Neuron (in vitro differentiated cells): Measurements from ENCODE around the gene MTCL1.

Source experiments
- H2AFZ ChIP-seq: one replicate; pipeline ENCODE4 v1.6.1; 2013; ENCODE audit warnings: low read depth, mild to moderate bottlenecking, inconsistent platforms, low read length, moderate library complexity
- H3K27me3 ChIP-seq: one replicate; pipeline ENCODE4 v1.6.1; 2013; ENCODE audit warnings: low read length; ENCODE audit not compliant: insufficient read depth
- H3K36me3 ChIP-seq: one replicate; pipeline ENCODE4 v1.6.1; 2013; ENCODE audit warnings: low read length; ENCODE audit not compliant: insufficient read depth
- H3K4me1 ChIP-seq: one replicate; pipeline ENCODE4 v1.6.1; 2013; ENCODE audit warnings: low read length; ENCODE audit not compliant: insufficient read depth
- H3K4me3 ChIP-seq: 2 replicates; pipeline ENCODE4 v1.5.1; 2013; ENCODE audit warnings: mild to moderate bottlenecking, low read length, moderate library complexity
- H3K9me3 ChIP-seq: one replicate; pipeline ENCODE4 v1.6.1; 2013; ENCODE audit warnings: low read length

MTCL1 gene

GRCh38 chr18:8860845-8861642, 155.7 kb downstream of the MTCL1 start:
- Histone ChIP-seq H3K4me1 (peaks cover 13% of the 10 kb centered on the region), H3K4me3 (no peak overlapping the region), H3K36me3 (no peaks in the 10 kb centered on the region), H3K9me3 (peaks cover 3% of the 10 kb centered on the region), H3K27me3 (no peaks in the 10 kb centered on the region), H2AFZ (no peak overlapping the region)

- Histone ChIP-seq H2AFZ (no peak overlapping the region), H3K27me3 (no peaks in the 10 kb centered on the region), H3K4me1 (peaks cover 9% of the 10 kb centered on the region), H3K9me3 (peaks cover 3% of the 10 kb centered on the region), H3K4me3 (no peak overlapping the region), H3K36me3 (no peaks in the 10 kb centered on the region)
Measured at GRCh38 chr18:8863427-8863826, 158.1 kb downstream of the MTCL1 start.

GRCh38 chr18:8865934-8866333, 160.6 kb downstream of the MTCL1 start:
- Histone ChIP-seq H3K4me3 (no peak overlapping the region), H2AFZ (no peak overlapping the region), H3K27me3 (no peaks in the 10 kb centered on the region), H3K36me3 (no peaks in the 10 kb centered on the region), H3K4me1 (peaks cover 2% of the 10 kb centered on the region), H3K9me3 (peaks cover 3% of the 10 kb centered on the region)

GRCh38 chr18:8866679-8867078, 161.3 kb downstream of the MTCL1 start:
- Histone ChIP-seq H3K9me3 (peaks cover 3% of the 10 kb centered on the region), H2AFZ (no peak overlapping the region), H3K27me3 (no peaks in the 10 kb centered on the region), H3K4me1 (no peaks in the 10 kb centered on the region), H3K36me3 (no peaks in the 10 kb centered on the region), H3K4me3 (no peak overlapping the region)

- H2AFZ ChIP-seq = no peak overlapping the region
- peaks cover 3% of the 10 kb centered on the region for H3K9me3 ChIP-seq
- H3K4me3 ChIP-seq = no peak overlapping the region
- H3K4me1 ChIP-seq = peaks cover under 1% of the 10 kb centered on the region
- H3K27me3 ChIP-seq = no peaks in the 10 kb centered on the region
- no peaks in the 10 kb centered on the region for H3K36me3 ChIP-seq
Measured at GRCh38 chr18:8868276-8868675, 162.9 kb downstream of the MTCL1 start.

GRCh38 chr18:8868779-8869415, 163.5 kb downstream of the MTCL1 start:
- H3K36me3 ChIP-seq = no peaks in the 10 kb centered on the region
- peaks cover 3% of the 10 kb centered on the region for H3K9me3 ChIP-seq
- H3K4me3 ChIP-seq = no peak overlapping the region
- peaks cover 4% of the 10 kb centered on the region for H3K4me1 ChIP-seq
- no peak overlapping the region for H2AFZ ChIP-seq
- H3K27me3 ChIP-seq = no peaks in the 10 kb centered on the region

GRCh38 chr18:8869696-8870095, 164.3 kb downstream of the MTCL1 start:
- Histone ChIP-seq H2AFZ (no peak overlapping the region), H3K36me3 (no peaks in the 10 kb centered on the region), H3K27me3 (no peaks in the 10 kb centered on the region), H3K9me3 (peaks cover under 1% of the 10 kb centered on the region), H3K4me3 (no peak overlapping the region), H3K4me1 (peaks cover 4% of the 10 kb centered on the region)

- no peak overlapping the region for H3K4me3 ChIP-seq
- H3K36me3 ChIP-seq = no peaks in the 10 kb centered on the region
- H2AFZ ChIP-seq = no peak overlapping the region
Measured at GRCh38 chr18:8870528-8870927, 165.2 kb downstream of the MTCL1 start.

GRCh38 chr18:8871489-8871888, 166.1 kb downstream of the MTCL1 start:
- Histone ChIP-seq H3K27me3 (no peaks in the 10 kb centered on the region), H3K36me3 (no peaks in the 10 kb centered on the region), H3K9me3 (no peaks in the 10 kb centered on the region), H3K4me3 (no peak overlapping the region), H3K4me1 (peaks cover 4% of the 10 kb centered on the region), H2AFZ (no peak overlapping the region)

More at GRCh38 chr18:8870528-8870927, 165.2 kb downstream of the MTCL1 start:
- H3K4me1 ChIP-seq = peaks cover 4% of the 10 kb centered on the region
- H3K27me3 ChIP-seq = no peaks in the 10 kb centered on the region
- no peaks in the 10 kb centered on the region for H3K9me3 ChIP-seq

GRCh38 chr18:8874872-8875271, 169.5 kb downstream of the MTCL1 start:
- no peaks in the 10 kb centered on the region for H3K27me3 ChIP-seq
- H3K4me1 ChIP-seq = peaks cover 4% of the 10 kb centered on the region
- H3K9me3 ChIP-seq = no peaks in the 10 kb centered on the region
- H3K36me3 ChIP-seq = no peaks in the 10 kb centered on the region
- H2AFZ ChIP-seq = no peak overlapping the region
- H3K4me3 ChIP-seq = no peak overlapping the region

- Histone ChIP-seq H3K27me3 (no peaks in the 10 kb centered on the region), H3K4me3 (no peak overlapping the region), H3K4me1 (peaks cover 4% of the 10 kb centered on the region), H3K36me3 (no peaks in the 10 kb centered on the region), H2AFZ (no peak overlapping the region), H3K9me3 (no peaks in the 10 kb centered on the region)
Measured at GRCh38 chr18:8876887-8877286, 171.5 kb downstream of the MTCL1 start.

- Histone ChIP-seq H2AFZ (no peak overlapping the region), H3K36me3 (no peaks in the 10 kb centered on the region), H3K4me3 (no peak overlapping the region), H3K9me3 (no peaks in the 10 kb centered on the region), H3K4me1 (no peaks in the 10 kb centered on the region), H3K27me3 (no peaks in the 10 kb centered on the region)
Measured at GRCh38 chr18:8881103-8881502, 175.7 kb downstream of the MTCL1 start.
